Choroid plexus epithelial cell (primary cell): Measurements from ENCODE around the gene GRAMD1A.

ENCODE experiments used
- DNase-seq: peaks from one replicate; pipeline ENCODE4 v3.0.0-alpha.2; 2010; ENCODE audit warnings: low read depth
- H3K4me3 ChIP-seq: 2 replicates; pipeline ENCODE4 v1.5.1; 2011; ENCODE audit warnings: low read depth, mild to moderate bottlenecking, control low read depth, low read length, moderate library complexity
- TF ChIP-seq, protein P1 (sequence below): conservative IDR thresholded peaks from 2 replicates; pipeline ENCODE4 v1.5.1; 2011; ENCODE audit warnings: low read depth, mild to moderate bottlenecking, control low read depth, inconsistent platforms, low read length, moderate library complexity

The GRAMD1A gene

DNA sequence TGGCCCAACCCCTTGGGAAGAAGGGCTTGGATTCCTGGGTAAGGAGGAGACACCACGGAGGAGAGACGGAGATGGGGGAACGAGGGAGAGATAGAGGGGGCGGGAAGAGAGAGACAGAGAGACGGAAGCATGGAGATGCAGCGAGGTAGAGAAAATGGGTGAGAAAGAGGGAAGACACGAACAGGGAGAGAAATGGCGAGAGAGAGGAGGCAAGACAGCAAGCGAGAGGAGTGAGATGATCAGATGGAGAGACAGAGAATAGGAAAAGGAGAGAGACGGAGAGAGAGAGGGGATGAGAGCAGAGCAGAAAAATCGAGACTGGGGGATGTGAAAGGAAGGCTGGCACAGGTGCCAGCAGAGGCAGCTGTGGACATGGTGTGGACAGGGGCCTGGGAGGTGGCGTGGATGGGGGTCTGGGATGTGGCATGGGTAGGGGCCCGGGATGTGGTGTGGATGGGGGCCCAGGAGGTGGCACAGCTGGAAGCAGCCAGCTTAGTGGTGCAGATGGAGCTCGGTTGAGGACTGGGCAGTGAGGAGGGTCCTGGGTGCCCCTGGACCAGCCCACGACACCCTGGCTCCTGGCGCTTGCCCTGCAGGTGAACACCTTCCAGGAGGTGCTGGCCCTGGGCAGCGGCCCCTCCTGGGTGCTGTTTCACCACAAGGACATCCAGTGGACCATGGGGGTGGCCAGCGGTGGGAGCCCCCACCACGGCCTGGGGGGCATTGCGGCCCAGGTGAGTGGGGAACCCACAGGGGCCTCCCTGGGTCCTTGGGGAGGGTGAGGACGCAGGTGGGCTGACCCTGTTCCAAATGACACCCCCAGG is 75.3 kb downstream of the GRAMD1A start:
- H3K4me3 ChIP-seq: no peak overlapping the region
- TF ChIP-seq, protein P1, sequence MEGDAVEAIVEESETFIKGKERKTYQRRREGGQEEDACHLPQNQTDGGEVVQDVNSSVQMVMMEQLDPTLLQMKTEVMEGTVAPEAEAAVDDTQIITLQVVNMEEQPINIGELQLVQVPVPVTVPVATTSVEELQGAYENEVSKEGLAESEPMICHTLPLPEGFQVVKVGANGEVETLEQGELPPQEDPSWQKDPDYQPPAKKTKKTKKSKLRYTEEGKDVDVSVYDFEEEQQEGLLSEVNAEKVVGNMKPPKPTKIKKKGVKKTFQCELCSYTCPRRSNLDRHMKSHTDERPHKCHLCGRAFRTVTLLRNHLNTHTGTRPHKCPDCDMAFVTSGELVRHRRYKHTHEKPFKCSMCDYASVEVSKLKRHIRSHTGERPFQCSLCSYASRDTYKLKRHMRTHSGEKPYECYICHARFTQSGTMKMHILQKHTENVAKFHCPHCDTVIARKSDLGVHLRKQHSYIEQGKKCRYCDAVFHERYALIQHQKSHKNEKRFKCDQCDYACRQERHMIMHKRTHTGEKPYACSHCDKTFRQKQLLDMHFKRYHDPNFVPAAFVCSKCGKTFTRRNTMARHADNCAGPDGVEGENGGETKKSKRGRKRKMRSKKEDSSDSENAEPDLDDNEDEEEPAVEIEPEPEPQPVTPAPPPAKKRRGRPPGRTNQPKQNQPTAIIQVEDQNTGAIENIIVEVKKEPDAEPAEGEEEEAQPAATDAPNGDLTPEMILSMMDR: no peak
- no peak for DNase-seq

GRCh38 chr19:35076026-35076370 is 75.9 kb downstream of the GRAMD1A start:
- no peak overlapping the region for H3K4me3 ChIP-seq
- DNase-seq: no peak
- TF ChIP-seq, protein P1: no peak
